Measurements from ENCODE around the gene PRAMEF13.
"Not testable (repeated sequence)": the region's sequence is repeated elsewhere in the genome, so short reads cannot be mapped to it uniquely, and the experiment has no call there.

DNA sequence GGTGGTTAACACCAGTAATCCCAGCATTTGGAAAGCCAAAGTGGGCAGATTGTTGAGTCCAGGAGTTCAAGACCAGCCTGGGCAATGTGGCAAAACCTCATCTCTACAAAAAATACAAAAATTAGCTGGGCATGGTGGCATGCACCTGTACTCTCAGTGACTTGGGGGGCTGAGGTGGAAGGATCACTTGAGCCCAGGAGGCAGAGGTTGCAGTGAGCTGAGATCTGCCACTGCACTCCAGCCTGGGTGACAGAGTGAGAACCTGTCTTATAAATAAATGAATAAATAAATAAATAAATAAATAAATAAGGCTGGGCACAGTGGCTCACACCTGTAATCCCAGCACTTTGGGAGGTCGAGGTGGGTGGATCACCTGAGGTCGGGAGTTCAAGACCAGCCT is 30.8 kb upstream of the PRAMEF13 start:
- TF ChIP-seq, protein P1, sequence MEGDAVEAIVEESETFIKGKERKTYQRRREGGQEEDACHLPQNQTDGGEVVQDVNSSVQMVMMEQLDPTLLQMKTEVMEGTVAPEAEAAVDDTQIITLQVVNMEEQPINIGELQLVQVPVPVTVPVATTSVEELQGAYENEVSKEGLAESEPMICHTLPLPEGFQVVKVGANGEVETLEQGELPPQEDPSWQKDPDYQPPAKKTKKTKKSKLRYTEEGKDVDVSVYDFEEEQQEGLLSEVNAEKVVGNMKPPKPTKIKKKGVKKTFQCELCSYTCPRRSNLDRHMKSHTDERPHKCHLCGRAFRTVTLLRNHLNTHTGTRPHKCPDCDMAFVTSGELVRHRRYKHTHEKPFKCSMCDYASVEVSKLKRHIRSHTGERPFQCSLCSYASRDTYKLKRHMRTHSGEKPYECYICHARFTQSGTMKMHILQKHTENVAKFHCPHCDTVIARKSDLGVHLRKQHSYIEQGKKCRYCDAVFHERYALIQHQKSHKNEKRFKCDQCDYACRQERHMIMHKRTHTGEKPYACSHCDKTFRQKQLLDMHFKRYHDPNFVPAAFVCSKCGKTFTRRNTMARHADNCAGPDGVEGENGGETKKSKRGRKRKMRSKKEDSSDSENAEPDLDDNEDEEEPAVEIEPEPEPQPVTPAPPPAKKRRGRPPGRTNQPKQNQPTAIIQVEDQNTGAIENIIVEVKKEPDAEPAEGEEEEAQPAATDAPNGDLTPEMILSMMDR (IDR thresholded peaks at IDR 0.05; ENCODE audit: low read depth, low read length) = not testable (repeated sequence)
- not testable (repeated sequence) for TF ChIP-seq POLR2A (IDR thresholded peaks at IDR 0.05; ENCODE audit: extremely low read depth, insufficient read length)
